GM19193 (cell line): ENCODE results near the gene NIN.
A peak's percentile ranks its signal among the peaks of the same experiment; 100 is the strongest.

Experiments
- POLR2A ChIP-seq: IDR thresholded peaks from 4 replicates; pipeline ENCODE4 v1.6.1; 2011; ENCODE audit not compliant: insufficient read depth, insufficient read length; ENCODE audit errors: extremely low read depth

Gene NIN

DNA sequence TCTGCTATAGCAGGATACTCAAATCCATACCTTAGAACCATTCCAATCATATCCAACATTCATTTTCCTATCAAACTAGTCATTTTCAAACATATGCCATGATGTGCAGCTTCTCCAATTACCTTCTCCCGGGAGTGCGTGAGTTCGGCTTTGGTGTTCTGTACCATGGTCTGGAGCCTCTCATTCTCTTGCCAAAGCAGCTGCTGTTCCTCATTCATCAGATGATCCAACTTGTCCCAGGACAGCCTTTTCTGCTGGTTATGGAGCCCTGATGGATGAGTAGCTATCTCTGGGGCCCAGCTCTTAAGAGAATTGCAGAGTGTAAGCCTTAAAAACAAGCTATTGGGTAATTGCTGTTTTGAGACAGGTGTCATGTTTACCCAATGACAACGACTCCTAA is 91.8 kb downstream of the NIN start:
- TF ChIP-seq POLR2A, result no peak

DNA sequence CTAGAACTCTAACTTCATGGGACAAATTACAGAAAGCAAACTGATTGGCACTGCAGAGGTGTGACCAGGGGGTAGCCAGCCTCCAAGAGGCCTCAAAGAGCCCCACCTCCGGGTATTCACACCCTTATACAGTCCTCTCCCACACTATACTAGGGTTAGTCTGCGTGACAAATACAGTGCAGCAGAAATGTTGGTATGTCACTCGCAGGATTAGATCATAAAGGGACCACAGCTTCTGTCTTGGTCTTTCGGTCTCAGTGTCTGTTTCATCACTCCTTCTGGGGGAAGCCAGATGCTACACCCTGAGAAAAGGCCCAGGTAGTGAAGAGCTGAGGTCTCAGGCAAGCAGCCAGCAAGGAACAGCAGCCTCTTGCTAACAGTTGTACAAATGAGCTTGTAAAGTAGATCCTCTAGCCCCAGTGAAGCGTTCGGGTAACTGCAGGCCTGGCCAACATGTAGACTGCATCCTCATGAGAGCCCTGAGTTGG is 94.0 kb downstream of the NIN start:
- no peak for TF ChIP-seq POLR2A

DNA sequence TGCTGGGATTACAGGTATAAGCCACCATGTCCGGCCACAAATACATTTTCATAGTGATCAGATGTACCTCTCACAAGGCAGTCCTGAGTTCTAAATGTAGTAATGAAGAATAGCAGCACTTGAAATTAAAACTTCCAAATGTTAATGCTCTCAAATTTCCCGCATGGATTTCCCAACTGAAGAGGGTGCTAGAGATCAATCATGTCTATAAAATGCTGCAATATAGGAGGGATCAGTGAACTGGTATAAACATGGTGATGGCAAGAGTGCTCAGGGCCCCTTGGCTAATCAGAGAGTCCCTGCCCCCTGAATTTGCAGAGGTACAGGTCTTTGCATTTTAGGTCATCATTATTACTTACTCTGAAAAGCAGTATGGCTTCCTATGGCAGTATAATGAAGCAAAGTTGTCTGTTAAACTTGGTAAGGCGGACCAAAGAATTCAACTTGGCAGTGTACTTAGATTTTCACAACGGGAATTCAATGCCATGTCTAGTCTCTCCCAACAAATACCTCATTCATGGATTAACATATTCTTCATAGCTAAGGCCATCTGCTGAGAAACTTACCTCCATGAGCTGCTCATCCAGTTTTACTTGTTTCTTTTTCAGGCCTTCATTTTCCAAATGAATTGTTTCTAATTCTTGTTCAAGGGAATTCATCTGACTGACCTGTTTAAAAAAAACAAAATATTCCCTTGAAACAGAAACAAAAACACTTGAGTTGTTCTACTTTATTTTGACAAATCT is 95.8 kb downstream of the NIN start:
- no peak for TF ChIP-seq POLR2A

DNA sequence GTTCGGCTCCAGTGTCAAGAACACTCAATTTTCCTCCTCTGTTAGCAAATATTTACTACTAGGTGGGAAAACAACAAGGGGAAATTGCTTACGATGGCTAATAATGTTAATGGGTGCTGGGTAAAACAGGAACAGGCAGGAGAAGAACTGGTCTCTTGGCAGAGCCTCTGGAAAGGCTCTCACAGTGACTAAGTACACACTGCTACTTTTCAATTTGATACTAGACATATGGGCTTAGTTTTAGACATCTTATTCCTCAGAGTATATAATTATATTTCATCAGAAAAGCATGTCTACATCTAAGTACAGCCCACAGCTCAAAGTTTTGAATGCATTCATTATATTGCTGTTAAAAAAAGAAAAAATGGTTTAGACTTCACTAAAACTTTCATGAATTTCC is 97.5 kb downstream of the NIN start:
- TF ChIP-seq POLR2A, result no peak

DNA sequence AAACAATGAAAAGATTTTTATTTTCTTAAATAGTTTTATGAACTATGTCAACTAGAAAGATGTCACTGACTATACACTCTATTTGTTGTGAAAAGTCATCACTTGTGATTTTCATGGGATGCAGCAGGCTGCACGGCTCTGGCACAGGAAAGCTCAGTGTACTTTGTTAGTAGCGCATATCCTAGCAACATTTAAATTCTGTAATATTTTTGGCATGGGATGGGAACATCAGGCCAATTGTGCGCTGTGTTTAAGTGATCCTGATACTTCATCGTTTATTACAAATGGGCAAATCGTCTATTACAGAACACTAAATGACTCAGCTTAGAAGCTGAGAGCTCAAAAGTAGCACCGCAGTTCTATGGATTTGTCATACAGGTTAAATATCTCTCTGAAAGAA is 102.1 kb downstream of the NIN start:
- TF ChIP-seq POLR2A, result no peak

DNA sequence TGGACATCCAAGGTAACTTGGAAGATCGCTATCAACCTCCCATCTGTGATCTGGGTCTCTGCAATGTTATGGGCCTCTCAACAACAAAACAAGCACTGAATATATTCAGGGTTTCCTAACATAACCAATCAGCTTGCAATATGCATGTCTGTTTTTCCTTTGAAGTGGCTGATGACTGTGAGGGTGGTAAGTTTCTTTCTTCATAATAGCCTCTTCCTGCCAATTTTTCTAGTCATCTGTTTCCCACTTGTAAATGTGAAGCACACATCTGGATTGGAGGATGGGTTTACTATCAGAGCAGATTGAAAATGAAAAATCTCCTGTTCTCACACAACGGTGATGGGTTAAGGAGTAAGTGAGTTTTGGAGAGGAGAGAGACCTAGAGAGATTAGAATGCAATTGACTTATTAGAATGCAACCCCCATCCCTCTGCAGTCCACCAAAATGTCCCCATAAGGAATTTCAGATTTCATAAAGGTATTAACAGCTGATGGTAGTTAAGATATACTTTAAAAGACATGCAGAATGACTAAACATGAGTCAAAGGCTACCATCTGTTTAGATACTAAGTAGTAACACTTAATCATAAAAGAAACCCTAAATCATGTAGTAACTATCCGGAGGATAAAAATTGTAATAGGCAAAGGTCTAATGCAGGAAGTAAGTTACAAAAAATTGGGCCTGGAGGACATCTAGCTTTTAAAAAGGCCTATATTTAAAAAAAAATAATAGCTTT is 104.4 kb downstream of the NIN start:
- no peak for TF ChIP-seq POLR2A

DNA sequence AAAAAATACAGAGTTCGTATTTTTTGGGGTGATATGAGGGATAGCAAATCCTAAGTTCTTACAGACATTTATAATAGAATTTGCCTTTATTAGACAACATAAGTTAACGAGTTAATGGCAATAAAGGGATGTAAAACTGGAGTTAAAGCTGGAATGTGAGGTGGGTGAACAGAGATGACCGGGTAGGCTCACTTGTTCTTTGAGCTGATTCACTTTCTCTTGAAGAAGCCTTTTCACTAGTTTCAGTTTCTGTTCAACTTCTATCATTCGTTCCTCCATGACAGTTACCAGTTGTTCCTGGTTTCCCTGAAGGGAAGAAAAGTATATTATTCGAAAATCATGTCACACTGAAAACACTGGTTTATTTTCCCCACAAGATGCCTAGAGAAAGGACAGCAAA is 105.2 kb downstream of the NIN start:
- no peak for TF ChIP-seq POLR2A

DNA sequence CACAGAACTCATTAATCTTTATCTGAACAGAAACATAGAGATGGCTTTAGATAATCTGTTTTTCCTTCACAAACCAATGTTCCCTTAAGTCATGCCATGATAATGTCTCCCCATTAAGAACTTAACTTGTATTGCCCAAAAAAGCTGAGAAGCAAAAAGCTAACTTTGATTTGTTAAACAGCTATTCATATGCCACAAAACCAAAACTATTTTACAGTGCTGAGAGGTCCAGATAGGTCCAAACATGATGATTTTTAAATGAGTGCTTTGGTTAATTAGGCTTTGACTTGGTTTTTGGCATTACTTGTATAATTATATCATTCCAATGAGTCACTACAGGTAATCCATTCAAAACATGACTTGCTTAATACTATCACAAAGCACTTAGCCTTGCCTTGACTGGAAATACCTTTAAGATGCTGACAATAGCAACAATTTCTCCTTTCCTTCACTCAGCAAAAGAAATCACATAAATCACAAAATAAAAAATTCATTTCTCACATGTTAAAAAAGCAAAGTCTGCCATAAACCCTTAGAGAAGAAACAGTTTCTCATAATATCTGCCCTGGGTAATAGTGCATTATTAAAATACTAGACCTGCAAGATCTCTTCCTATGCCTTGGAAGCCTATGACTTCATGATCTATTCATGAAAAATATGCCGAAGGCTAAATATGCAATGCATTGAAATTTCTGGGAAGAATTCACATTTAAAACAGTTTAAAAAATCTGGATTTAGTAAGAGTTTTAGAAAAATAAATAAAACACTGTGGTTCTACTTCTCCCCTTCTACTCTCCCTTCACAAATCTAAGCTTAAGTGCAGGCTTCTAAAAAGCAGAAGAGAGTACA is 110.8 kb downstream of the NIN start:
- TF ChIP-seq POLR2A, result no peak

DNA sequence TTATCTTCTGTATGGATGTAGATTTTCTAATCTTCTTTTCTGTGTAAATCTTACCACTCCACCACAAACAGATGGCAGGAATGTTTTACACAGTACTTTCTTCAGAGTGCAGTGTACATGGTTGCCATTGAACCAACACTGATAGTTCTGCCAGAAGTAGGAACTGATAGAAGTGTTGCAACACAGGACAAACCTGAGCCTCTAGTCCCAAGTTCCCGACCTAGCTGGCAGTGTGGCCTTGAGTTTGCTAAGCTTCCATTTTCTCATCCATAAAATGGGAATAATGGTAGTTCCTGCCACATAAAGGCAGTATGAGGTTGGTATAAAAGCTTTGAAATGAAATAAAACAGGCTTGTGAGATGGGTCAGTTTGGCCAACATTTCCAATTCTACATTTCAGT is 112.0 kb downstream of the NIN start:
- no peak for TF ChIP-seq POLR2A

DNA sequence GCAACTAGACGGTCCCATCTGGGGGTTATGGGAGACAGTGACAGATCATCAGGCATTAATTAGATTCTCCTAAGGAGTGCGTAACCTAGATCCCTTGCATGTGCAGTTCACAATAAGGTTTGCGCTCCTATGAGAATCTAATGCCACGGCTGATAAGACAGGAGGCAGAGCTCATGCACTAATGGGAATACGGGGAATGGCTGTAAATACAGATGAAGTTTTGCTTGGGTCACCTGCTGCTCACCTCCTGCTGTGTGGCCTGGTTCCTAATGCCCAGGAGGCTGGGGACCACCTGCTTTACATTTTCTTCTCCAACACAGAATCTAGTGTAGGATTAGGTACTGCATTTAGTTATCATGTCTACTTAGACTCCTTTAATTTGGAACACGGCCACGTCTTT is 113.2 kb downstream of the NIN start:
- peak; percentile 40 for TF ChIP-seq POLR2A

DNA sequence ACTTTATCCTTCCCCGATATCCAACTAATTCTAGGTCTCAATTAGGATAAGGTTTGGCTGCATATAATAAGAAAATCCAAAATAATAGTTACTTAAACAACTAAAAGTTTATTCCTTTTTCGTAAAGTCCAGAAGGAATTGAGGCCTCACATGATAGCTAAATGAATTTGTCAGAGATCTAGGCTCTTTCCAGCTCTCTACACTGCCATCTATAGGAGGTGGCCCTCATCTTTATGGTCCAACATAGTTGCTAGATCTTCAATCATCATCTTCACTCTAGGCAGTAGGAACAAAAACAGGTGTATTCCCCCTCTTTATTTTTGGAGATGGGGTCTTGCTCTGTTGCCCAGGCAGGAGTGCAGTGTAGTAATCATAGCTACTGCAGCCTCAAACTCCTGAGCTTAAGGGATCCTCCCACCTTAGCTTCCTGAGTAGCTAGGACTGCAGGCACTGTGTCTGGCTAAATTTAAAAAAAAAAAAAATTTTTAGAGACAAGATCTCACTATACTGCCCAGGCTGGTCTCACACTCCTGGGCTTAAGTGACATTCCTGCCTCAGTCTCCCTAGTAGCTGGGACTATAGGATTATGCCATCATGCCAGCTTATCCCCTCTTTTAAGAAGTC is 116.4 kb downstream of the NIN start:
- TF ChIP-seq POLR2A, result no peak

DNA sequence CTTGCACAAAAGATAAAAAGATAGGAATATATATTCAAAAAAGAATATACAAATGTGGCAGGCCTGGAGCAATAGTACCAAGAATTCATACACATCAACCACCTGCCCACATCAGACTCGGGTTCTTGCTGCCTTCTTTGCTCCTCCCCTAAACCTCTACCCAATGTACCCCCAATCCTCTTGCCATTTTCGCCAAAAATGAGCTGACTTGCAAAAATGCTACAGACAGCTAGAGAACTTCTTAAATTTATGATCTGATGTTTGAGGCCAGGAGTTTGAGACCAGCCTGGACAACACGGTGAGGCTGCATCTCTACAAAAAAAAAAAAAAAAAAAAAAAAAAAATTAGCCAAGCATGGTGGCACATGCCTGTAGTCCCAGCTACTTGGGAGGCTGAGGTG is 119.9 kb downstream of the NIN start:
- TF ChIP-seq POLR2A, result no peak

DNA sequence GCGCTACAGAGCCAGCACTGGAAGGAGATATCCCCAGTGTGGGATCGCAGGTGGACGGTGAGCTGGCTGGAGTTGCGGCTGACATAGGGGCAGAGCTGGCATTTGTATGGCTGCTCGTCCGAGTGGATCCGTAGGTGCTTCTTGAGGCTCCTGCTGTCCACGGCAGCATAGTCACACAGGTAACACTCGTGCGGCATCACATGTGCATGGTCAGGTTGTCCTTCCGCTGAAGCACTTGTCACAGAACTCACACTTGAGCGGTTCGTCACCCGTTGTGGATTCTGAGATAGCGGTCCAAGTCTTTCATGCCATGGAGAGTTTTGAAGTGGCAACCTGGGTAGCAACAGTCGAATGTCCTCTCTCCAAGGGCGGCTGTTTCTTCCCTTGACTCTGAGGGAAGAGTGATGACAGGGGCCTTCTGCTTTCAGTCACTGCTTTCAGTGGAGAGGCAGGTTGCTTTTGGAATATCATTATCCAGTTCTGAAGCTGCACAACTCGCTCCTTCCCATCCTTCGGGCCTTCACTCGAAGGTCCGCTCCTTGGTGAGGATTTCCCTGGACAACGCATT is 125.9 kb downstream of the NIN start:
- no peak for TF ChIP-seq POLR2A

DNA sequence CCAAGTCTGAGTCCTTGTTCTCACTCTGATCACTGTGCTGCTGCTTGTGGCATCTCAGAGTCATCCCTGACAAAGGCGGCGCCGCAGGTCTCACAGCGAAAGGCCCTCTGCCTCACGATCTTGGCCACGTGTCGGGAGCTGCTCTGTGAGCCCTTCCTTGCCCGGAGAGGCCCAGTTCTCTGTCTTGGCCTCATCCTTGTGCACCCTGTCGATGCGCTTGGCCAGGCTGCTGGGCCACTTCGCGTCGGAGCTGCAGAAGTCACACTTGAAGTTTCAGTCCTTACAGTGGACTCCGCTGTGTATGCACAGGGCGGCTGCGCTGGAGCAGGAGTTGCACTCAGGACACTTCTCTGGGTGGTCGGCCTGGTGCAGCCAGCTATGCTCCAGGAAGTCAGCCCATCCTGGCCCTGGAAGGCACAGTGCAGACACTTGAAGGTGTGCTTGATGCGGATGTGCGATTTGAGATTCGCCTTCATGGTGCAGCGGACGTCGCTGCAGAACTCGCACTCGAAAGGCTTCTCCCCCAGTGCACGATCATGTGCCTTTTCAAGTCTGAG is 126.4 kb downstream of the NIN start:
- no peak for TF ChIP-seq POLR2A
